ENCODE measurements around the gene ZKSCAN3. TPM values are rescaled to one million over a fixed set of nuclear protein-coding genes. Genes with fewer than 3 reads are reported as not detected.
"Not testable (repeated sequence)": the region's sequence is repeated elsewhere in the genome, so short reads cannot be mapped to it uniquely, and the experiment has no call there.

ZKSCAN3 gene
- 1 to 10 TPM; 2.0 to 7.7 (median 2.5) TPM for total RNA-seq

GRCh38 chr6:28349892-28350737 lies at the start of gene ZKSCAN3:
Gene ZKSCAN3 (plus strand): TSS chr6:28349947. CDS start chr6:28359587, 9,640 bp downstream.
- peak; percentile 47 for DNase-seq (ENCODE audit: low spot score)
- peak; percentile 91 for ATAC-seq (ENCODE audit: low FRiP score)
- no peak for TF ChIP-seq CTCF (IDR thresholded peaks at IDR 0.05)

DNA sequence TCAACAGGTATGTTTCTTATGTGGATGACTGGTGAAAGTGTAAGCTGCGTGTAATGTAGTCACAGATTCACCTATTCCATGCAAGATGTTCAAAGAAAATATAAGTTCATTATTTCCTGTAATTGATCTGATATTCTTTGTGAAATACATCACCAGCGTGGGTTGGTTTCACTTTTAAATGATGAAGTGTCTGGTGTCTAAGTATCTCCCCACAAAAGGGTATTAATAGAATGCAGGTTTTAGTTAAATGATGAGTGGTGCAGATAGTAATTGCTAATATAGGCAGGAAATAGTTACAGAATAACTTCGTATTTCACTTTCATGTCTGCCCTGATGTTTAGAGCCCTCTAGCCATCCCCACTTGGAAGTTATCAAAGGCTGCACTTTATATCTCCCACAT lies 46.2 kb upstream of the ZKSCAN3 start:
- ATAC-seq (ENCODE audit: low FRiP score) (no peak), DNase-seq (ENCODE audit: low spot score) (no peak)
- TF ChIP-seq CTCF (IDR thresholded peaks at IDR 0.05), result no peak

- not testable (repeated sequence) for ATAC-seq (ENCODE audit: low FRiP score); DNase-seq (ENCODE audit: low spot score)
Observed at GRCh38 chr6:28306363-28306762, 43.4 kb upstream of the ZKSCAN3 start.

GRCh38 chr6:28311139-28311823 lies 38.5 kb upstream of the ZKSCAN3 start:
- no peak for TF ChIP-seq CTCF (IDR thresholded peaks at IDR 0.05)
- no peak for DNase-seq (ENCODE audit: low spot score)

DNA sequence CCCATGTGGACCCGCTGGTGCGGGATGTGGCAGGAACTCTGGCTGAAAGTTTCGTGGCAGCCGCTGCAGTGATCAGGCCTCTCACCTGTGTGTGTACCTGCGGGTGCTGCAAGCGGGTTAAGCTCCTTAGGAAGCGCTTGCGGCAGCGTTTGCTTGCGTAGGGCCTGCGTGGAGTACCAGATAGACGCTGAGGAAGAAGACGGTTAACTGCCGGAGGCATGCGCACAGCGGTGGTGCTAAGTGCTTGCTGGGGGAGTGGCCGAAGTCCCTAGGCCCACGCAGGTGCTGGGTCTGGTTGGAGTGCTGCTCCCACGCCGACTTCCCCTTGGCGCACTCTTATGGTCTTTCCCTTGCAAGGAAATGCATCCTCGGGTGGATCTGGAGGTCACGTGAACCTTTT lies 36.8 kb upstream of the ZKSCAN3 start:
- no peak for TF ChIP-seq CTCF (IDR thresholded peaks at IDR 0.05)
- no peak for DNase-seq (ENCODE audit: low spot score)
- ATAC-seq (ENCODE audit: low FRiP score), result no peak

More at GRCh38 chr6:28311139-28311823, 38.5 kb upstream of the ZKSCAN3 start:
- no peak for ATAC-seq (ENCODE audit: low FRiP score)

GRCh38 chr6:28315628-28316027 lies 34.1 kb upstream of the ZKSCAN3 start:
- ATAC-seq (ENCODE audit: low FRiP score) (no peak), DNase-seq (ENCODE audit: low spot score) (no peak)
- no peak for TF ChIP-seq CTCF (IDR thresholded peaks at IDR 0.05)

DNA sequence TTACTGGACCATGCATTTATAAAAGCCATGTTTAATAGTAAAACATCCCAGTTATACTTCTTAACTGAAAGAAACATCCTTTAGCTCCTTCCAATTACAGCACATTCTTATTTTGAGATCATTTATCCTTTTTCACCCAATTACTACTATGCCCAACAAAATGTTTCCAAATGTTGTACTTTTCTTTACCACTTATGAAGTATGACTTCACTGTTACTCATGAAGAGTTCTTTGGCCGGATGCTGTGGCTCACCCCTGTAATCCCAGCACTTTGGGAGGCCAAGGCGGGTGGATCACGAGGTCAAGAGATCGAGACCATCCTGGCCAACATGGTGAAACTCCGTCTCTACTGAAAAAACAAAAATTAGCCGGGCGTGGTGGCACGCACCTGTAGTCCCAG lies 31.9 kb upstream of the ZKSCAN3 start:
- not testable (repeated sequence) for ATAC-seq (ENCODE audit: low FRiP score); DNase-seq (ENCODE audit: low spot score)

GRCh38 chr6:28322661-28323060 lies 27.1 kb upstream of the ZKSCAN3 start:
- ATAC-seq (ENCODE audit: low FRiP score), result no peak
- TF ChIP-seq CTCF (IDR thresholded peaks at IDR 0.05), result no peak
- no peak for DNase-seq (ENCODE audit: low spot score)

Measured in omental fat pad (tissue), 4 donors.